Measurements from ENCODE around the gene TSPAN11.

TSPAN11 gene

GRCh38 chr12:31041033-31041564 is 114.6 kb downstream of the TSPAN11 start:
- TF ChIP-seq CTCF (IDR thresholded peaks at IDR 0.05; ENCODE audit: low read length, missing control alignments), result no peak
- DNase-seq (ENCODE audit: low read depth), result no peak
- H3K4me3 ChIP-seq (replicated peaks; ENCODE audit: low read depth, low read length), result no peak overlapping the region
